ENCODE measurements around the gene DOCK1.

Gene DOCK1

DNA sequence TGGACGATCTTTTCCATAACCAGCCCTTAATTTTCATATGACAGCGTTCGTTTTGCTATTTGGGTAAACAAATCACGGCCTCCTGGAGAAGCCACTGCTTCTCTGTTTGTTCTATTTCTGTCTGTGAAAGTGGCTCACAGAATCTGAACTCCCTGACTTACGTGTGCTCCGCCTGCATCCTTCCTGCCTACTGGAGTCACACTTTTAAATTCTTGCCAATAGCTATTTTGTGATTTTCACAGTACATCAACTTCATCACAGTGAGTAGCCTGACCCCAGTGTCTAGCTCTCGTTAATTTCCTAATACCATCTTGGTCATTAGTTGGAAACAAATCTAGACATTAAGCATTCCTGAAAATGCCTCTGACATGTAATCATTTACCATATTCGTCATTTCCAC is 594.9 kb downstream of the DOCK1 start:
- no peak for DNase-seq
